Transverse colon (tissue), 4 donors: ENCODE measurements around the gene GJB6. TPM values are rescaled to one million over a fixed set of nuclear protein-coding genes. Genes with fewer than 3 reads are reported as not detected.

Source experiments
- DNase-seq: peaks from one replicate; pipeline ENCODE4 v3.0.0-alpha.2; 2019
- H3K27ac ChIP-seq, 4 donors: fragments of 200-600 bp; sonication (generic); 2 replicates each; pipeline ENCODE4 v1.5.1; 2016 to 2018; ENCODE audit warnings: inconsistent platforms in 4 of 4
- H3K27me3 ChIP-seq: fragments of 200-600 bp; sonication (generic); 2 replicates; pipeline ENCODE4 v1.5.1; 2017; ENCODE audit warnings: inconsistent platforms
- H3K36me3 ChIP-seq, 4 donors: fragments of 200-600 bp; sonication (generic); 2 replicates each; pipeline ENCODE4 v1.5.1; 2017 to 2019; ENCODE audit warnings: inconsistent platforms in 4 of 4
- H3K4me1 ChIP-seq, 4 donors: fragments of 200-600 bp; sonication (generic); 2 replicates each; pipeline ENCODE4 v1.5.1; 2017 to 2020; ENCODE audit warnings: inconsistent platforms in 4 of 4
- H3K4me3 ChIP-seq, 4 donors: fragments of 200-600 bp; sonication (generic); 1 replicate in 1 of 4; 2 replicates in 3 of 4; pipeline versions ENCODE4 v1.5.1 to v1.6.1; 2017 to 2019; ENCODE audit warnings: inconsistent platforms in 4 of 4
- H3K9me3 ChIP-seq, 2 donors: fragments of 200-600 bp; sonication (generic); 2 replicates each; pipeline ENCODE4 v1.5.1; 2017 to 2019; ENCODE audit warnings: inconsistent platforms in 2 of 2
- EP300 ChIP-seq: sonication (generic); formaldehyde crosslinking; IDR thresholded peaks from one replicate; pipeline ENCODE4 v1.6.1; 2017; ENCODE audit warnings: antibody characterized with exemption, low read depth
- POLR2A ChIP-seq: fragments of 450-650 bp; IDR thresholded peaks from one replicate; pipeline ENCODE4 v1.6.1; 2016; ENCODE audit warnings: antibody characterized with exemption, mild to moderate bottlenecking, moderate library complexity
- POLR2AphosphoS5 ChIP-seq, 3 donors: sonication (generic); formaldehyde crosslinking; IDR thresholded peaks; one replicate each; pipeline ENCODE4 v1.6.1; 2016; ENCODE audit warnings: antibody characterized with exemption in 3 of 3
- WGBS, 2 donors: methylation state at CpG; one replicate each; pipeline ENCODE4 v1.1.5; 2018; ENCODE audit warnings: low coverage in 1 of 2; 5-methylcytosine and 5-hydroxymethylcytosine counted together
- in situ Hi-C, 4 donors: fragments of 200-750 bp; cut with MboI; loops; one replicate each; pipeline versions ENCODE4 v1.15.0 to v1.15.1; 2017; ENCODE audit warnings: low sequenced_read_pairs in 3 of 4, low pct_ligation_motif_present in 1 of 4, low pct_unique_long_range_greater_than_20kb in 1 of 4
- intact Hi-C: fragments of 100-400 bp; cut with DNase I; formaldehyde crosslinking; loops from one replicate; pipeline ENCODE4 v1.15.1; 2023; ENCODE audit warnings: low total_unique reads
- total RNA-seq, 4 donors: library from RNA; depleted of rRNA; stranded (reverse); fragments of >200 nt; gene quantifications; one replicate each; pipeline ENCODE4 v1.1.0, GENCODE V29; 2016
- TF ChIP-seq, protein P1 (sequence below), 5 experiments: fragments of 200-600 bp in 3 of 5; fragments of 450-650 bp in 2 of 5; sonication (generic) in 3 of 5; IDR thresholded peaks; 1 replicate in 2 of 5; 2 replicates in 3 of 5; pipeline ENCODE4 v1.5.1; 2016 to 2017; ENCODE audit warnings: antibody characterized with exemption in 5 of 5, inconsistent platforms in 3 of 5, mild to moderate bottlenecking in 2 of 5, moderate library complexity in 1 of 5

GJB6 gene
- total RNA-seq, 4 donors from 2014 or later = 0.68 TPM; not detected in 3

DNA sequence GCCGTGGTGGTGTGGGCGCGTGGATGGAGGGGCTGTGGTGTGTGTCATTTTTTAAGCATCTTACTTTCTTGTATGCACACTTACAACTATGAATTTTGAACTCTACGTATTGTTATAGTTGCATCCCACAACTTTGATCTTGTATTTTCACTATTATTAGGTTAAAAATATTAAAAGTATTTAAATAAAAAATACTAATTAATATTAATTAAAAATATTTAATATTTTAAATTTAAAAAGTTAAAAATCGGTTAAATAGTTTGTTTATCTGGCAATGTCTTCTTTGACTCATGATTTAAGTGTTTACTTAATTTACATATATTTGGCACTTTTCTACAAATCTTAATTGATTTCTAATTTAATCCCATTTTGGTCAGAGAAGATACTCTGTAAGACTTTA is 17.8 kb upstream of the GJB6 start:
- Histone ChIP-seq H3K4me3 (no peak overlapping the region), H3K36me3 (no peaks in the 10 kb centered on the region), H3K4me1 (no peaks in the 10 kb centered on the region), H3K27me3 (no peaks in the 10 kb centered on the region), H3K27ac (no peak overlapping the region), H3K9me3 (no peaks in the 10 kb centered on the region)
- in situ Hi-C loops = no loop called here
- no peak for DNase-seq
- WGBS, 2 donors = 87 to 91% methylated on average over 5 of the region's 5 CpGs
- TF ChIP-seq POLR2AphosphoS5 (IDR thresholded peaks at IDR 0.05) (no peak), EP300 (no peak), POLR2A (no peak)
- TF ChIP-seq, protein P1, sequence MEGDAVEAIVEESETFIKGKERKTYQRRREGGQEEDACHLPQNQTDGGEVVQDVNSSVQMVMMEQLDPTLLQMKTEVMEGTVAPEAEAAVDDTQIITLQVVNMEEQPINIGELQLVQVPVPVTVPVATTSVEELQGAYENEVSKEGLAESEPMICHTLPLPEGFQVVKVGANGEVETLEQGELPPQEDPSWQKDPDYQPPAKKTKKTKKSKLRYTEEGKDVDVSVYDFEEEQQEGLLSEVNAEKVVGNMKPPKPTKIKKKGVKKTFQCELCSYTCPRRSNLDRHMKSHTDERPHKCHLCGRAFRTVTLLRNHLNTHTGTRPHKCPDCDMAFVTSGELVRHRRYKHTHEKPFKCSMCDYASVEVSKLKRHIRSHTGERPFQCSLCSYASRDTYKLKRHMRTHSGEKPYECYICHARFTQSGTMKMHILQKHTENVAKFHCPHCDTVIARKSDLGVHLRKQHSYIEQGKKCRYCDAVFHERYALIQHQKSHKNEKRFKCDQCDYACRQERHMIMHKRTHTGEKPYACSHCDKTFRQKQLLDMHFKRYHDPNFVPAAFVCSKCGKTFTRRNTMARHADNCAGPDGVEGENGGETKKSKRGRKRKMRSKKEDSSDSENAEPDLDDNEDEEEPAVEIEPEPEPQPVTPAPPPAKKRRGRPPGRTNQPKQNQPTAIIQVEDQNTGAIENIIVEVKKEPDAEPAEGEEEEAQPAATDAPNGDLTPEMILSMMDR (IDR thresholded peaks at IDR 0.05) = no peak
- intact Hi-C loops = no loop called here

- H3K27ac ChIP-seq = no peak overlapping the region
- DNase-seq = no peak
- WGBS, 2 donors = 89 to 90% methylated on average over 2 to 10 of the region's 10 CpGs
- in situ Hi-C loops = no loop called here
- H3K4me3 ChIP-seq = no peak overlapping the region
- no peaks in the 10 kb centered on the region for H3K9me3 ChIP-seq
- no peaks in the 10 kb centered on the region for H3K4me1 ChIP-seq
- H3K27me3 ChIP-seq = no peaks in the 10 kb centered on the region
- TF ChIP-seq, protein P1 (IDR thresholded peaks at IDR 0.05) = no peak
- TF ChIP-seq POLR2A (no peak), EP300 (no peak), POLR2AphosphoS5 (IDR thresholded peaks at IDR 0.05) (no peak)
- H3K36me3 ChIP-seq = no peaks in the 10 kb centered on the region
- intact Hi-C loops = no loop called here
These were observed 15.8 kb upstream of the GJB6 start for GRCh38 chr13:20247963-20248362.

DNA sequence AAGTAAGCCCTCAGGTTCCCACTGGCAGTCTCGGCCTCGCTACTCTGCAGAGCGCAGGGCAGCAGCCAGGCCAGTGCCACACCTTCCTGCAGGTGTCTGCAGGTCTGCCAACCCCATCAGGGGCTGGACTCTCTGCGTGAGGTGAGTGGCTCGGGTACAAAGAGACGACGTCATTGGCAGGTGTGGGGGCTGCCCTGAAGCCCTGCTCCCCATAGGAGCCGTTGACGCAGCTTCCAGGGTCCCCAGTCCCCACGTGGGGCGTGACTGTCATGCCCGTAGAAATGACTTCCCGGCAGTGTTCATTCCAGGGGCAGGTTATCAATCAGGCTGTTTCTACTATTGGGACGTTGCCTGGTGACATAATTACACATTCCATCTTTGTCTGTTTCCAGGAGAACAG is 15.3 kb upstream of the GJB6 start:
- Histone ChIP-seq H3K4me1 (no peaks in the 10 kb centered on the region), H3K27me3 (no peaks in the 10 kb centered on the region), H3K4me3 (no peak overlapping the region), H3K27ac (no peak overlapping the region), H3K36me3 (no peaks in the 10 kb centered on the region), H3K9me3 (no peaks in the 10 kb centered on the region)
- in situ Hi-C loops (no loop called here), intact Hi-C loops (no loop called here)
- 50 to 56% methylated on average over 1 to 14 of the region's 14 CpGs for WGBS, 2 donors
- no peak for TF ChIP-seq EP300
- TF ChIP-seq POLR2A = no peak
- TF ChIP-seq, protein P1 (IDR thresholded peaks at IDR 0.05) = no peak
- TF ChIP-seq POLR2AphosphoS5 (IDR thresholded peaks at IDR 0.05) = no peak
- peak; percentile 23 for DNase-seq

DNA sequence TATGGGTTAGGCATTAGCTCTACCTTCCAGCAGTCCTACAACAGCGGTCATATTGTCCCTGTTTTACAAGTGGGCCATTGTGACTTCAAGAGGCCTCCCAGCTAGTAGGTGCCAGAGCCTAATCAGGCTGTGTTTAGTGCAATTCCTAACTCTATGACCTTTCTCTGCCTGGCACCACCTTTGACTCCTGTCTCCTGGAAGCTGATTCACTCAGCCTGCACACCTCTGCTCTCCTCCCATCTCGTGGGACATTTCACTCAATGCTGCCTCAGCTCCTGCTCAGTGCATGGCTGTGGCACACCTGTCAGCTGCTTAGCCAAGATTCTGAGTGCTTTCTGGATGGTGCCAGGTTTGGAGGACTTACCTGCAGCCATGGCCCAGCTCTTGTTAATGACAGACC is 9.5 kb upstream of the GJB6 start:
- H3K4me1 ChIP-seq = no peaks in the 10 kb centered on the region
- TF ChIP-seq POLR2A (no peak), POLR2AphosphoS5 (IDR thresholded peaks at IDR 0.05) (no peak), EP300 (no peak)
- TF ChIP-seq, protein P1 (IDR thresholded peaks at IDR 0.05) = no peak
- intact Hi-C loops (no loop called here), in situ Hi-C loops (no loop called here)
- DNase-seq = no peak
- H3K36me3 ChIP-seq = no peaks in the 10 kb centered on the region
- H3K27ac ChIP-seq = no peak overlapping the region
- no peaks in the 10 kb centered on the region for H3K27me3 ChIP-seq
- H3K9me3 ChIP-seq = no peaks in the 10 kb centered on the region
- WGBS, 2 donors = 81% methylated on average over 2 of the region's 2 CpGs; no CpG with 5 or more reads in 1 of the 2 donors
- H3K4me3 ChIP-seq = no peak overlapping the region
